Glutamatergic neuron (in vitro differentiated cells): Measurements from ENCODE around the gene GSAP. TPM values are rescaled to one million over a fixed set of nuclear protein-coding genes. Genes with fewer than 3 reads are reported as not detected.
"Not testable (repeated sequence)": the region's sequence is repeated elsewhere in the genome, so short reads cannot be mapped to it uniquely, and the experiment has no call there.

ENCODE experiments used
- DNase-seq: peaks from one replicate; pipeline ENCODE4 v3.0.0; 2022
- H3K27ac Mint-ChIP-seq: one replicate; pipeline ENCODE4 v1.8.0; 2020; ENCODE audit warnings: mild to moderate bottlenecking, mixed read lengths, inconsistent platforms; ENCODE audit not compliant: unreplicated experiment
- H3K27me3 Mint-ChIP-seq: one replicate; pipeline ENCODE4 v1.8.0; 2020; ENCODE audit warnings: mild to moderate bottlenecking, moderate library complexity, mixed read lengths, inconsistent platforms; ENCODE audit not compliant: unreplicated experiment
- H3K36me3 Mint-ChIP-seq: one replicate; pipeline ENCODE4 v1.8.0; 2020; ENCODE audit warnings: mild to moderate bottlenecking, mixed read lengths, inconsistent platforms; ENCODE audit not compliant: unreplicated experiment
- H3K4me1 Mint-ChIP-seq: one replicate; pipeline ENCODE4 v1.8.0; 2020; ENCODE audit warnings: mild to moderate bottlenecking, low read depth, mixed read lengths, inconsistent platforms; ENCODE audit not compliant: unreplicated experiment
- H3K4me3 Mint-ChIP-seq: one replicate; pipeline ENCODE4 v1.8.0; 2020; ENCODE audit warnings: mild to moderate bottlenecking, mixed read lengths, inconsistent platforms; ENCODE audit not compliant: unreplicated experiment
- H3K9me3 Mint-ChIP-seq: one replicate; pipeline ENCODE4 v1.8.0; 2020; ENCODE audit warnings: mild to moderate bottlenecking, moderate library complexity, mixed read lengths, inconsistent platforms; ENCODE audit not compliant: unreplicated experiment
- total RNA-seq: library from RNA; stranded (reverse); fragmentation: NEBNext Ultra II Directional; extraction: Animal tissue kit (Norgen Biotek cat#: 25700); gene quantifications from one replicate; pipeline ENCODE4 v1.2.1, GENCODE V29; 2021; ENCODE audit not compliant: unreplicated experiment
- TF ChIP-seq, protein P1 (sequence below): fragments of 200-600 bp; sonication (generic); IDR thresholded peaks from one replicate; pipeline ENCODE4 v1.5.0; 2021; ENCODE audit not compliant: partially characterized antibody, unreplicated experiment

Gene GSAP
- total RNA-seq, 1 donor from 2014 or later = 0.76 TPM

DNA sequence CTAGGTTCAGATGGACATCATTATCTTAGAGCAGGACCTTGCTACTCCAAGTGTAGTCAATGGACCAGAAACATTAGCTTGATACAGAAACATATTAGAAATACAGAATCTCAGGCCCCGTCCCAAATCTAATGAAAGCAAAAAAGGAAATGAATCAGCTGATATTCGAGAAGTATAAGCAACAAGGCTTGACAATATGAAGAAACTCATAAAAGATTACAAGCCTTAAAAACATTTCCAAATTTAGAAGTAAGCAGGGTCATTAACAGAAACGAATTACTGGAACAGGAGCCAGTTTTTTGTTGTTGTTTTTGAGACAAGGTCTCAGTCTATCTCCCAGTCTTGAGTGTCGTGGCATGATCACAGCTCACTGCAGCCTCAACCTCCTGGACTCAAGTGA is 40.5 kb upstream of the GSAP start:
- Mint-ChIP-seq H3K36me3 (no peaks in the 10 kb centered on the region), H3K9me3 (no peaks in the 10 kb centered on the region), H3K27me3 (no peaks in the 10 kb centered on the region), H3K27ac (no peak overlapping the region), H3K4me1 (peaks cover 2% of the 10 kb centered on the region), H3K4me3 (no peak overlapping the region)
- no peak for DNase-seq
- TF ChIP-seq, protein P1, sequence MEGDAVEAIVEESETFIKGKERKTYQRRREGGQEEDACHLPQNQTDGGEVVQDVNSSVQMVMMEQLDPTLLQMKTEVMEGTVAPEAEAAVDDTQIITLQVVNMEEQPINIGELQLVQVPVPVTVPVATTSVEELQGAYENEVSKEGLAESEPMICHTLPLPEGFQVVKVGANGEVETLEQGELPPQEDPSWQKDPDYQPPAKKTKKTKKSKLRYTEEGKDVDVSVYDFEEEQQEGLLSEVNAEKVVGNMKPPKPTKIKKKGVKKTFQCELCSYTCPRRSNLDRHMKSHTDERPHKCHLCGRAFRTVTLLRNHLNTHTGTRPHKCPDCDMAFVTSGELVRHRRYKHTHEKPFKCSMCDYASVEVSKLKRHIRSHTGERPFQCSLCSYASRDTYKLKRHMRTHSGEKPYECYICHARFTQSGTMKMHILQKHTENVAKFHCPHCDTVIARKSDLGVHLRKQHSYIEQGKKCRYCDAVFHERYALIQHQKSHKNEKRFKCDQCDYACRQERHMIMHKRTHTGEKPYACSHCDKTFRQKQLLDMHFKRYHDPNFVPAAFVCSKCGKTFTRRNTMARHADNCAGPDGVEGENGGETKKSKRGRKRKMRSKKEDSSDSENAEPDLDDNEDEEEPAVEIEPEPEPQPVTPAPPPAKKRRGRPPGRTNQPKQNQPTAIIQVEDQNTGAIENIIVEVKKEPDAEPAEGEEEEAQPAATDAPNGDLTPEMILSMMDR = no peak

DNA sequence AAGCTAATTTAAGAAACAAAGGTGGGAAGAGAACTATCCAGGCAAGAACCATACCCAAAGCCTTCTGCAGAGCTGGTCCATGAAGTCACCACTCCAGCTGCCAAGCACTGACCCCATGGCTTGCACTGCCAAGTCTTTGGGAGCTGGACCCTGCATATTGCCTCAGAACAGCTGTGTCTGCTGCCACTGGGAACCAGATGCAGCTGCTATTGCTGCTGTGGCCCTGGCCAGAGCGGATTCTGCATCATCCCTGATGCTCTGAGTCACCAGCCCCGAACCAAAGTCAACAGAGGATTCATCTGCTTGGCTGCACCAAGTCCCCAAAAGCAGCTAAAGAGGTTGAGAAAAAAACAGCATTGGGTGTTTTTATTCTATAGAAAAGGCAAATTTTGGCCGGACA is 39.2 kb upstream of the GSAP start:
- TF ChIP-seq, protein P1 = no peak
- no peaks in the 10 kb centered on the region for H3K9me3 Mint-ChIP-seq
- H3K4me3 Mint-ChIP-seq = no peak overlapping the region
- peaks cover 2% of the 10 kb centered on the region for H3K4me1 Mint-ChIP-seq
- no peak for DNase-seq
- H3K27ac Mint-ChIP-seq = no peak overlapping the region
- no peaks in the 10 kb centered on the region for H3K27me3 Mint-ChIP-seq
- no peaks in the 10 kb centered on the region for H3K36me3 Mint-ChIP-seq

DNA sequence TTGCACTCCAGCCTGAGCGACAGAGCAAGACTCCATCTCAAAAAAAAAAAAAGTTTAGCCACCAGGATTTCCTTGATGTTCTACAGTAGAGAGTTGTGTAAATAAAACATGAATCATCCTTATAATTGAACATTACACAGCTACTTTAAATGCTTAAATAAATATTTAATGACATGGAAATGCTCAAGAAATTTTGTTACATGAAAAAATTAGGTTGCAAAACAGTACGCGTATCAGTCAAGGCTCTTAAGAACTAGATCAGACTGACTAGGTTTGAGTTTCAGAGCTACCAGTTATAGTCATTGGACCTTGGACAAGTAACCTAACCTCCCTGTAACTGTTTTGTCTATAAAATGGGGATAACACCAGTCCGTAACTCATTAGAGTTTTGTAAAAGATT is 38.7 kb upstream of the GSAP start:
- Mint-ChIP-seq H3K27ac (no peak overlapping the region), H3K4me1 (peaks cover 2% of the 10 kb centered on the region), H3K4me3 (no peak overlapping the region), H3K27me3 (no peaks in the 10 kb centered on the region), H3K36me3 (no peaks in the 10 kb centered on the region), H3K9me3 (no peaks in the 10 kb centered on the region)
- no peak for DNase-seq
- TF ChIP-seq, protein P1 = no peak

DNA sequence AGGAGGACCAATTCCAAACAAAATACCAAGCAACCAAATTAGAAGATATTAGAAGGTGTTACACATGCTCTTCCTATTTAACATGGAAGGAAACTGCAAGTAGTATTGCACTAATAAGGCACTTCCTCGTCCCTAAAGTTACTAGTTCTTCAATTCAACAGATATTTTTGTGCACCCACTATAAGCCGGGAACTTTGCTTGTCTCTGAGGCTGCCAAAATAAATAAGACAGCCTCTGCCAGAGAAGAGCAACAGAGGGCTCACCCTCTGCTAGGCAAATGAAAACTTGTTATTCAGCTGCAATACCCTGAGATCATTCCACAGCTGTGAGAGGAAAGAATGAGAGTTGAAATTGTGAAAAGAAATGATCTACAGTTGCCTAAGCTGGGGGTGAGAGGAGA is 37.4 kb upstream of the GSAP start:
- H3K4me3 Mint-ChIP-seq = no peak overlapping the region
- no peaks in the 10 kb centered on the region for H3K9me3 Mint-ChIP-seq
- H3K4me1 Mint-ChIP-seq = peaks cover 2% of the 10 kb centered on the region
- TF ChIP-seq, protein P1 = no peak
- H3K36me3 Mint-ChIP-seq = no peaks in the 10 kb centered on the region
- H3K27me3 Mint-ChIP-seq = no peaks in the 10 kb centered on the region
- H3K27ac Mint-ChIP-seq = no peak overlapping the region
- DNase-seq = no peak

DNA sequence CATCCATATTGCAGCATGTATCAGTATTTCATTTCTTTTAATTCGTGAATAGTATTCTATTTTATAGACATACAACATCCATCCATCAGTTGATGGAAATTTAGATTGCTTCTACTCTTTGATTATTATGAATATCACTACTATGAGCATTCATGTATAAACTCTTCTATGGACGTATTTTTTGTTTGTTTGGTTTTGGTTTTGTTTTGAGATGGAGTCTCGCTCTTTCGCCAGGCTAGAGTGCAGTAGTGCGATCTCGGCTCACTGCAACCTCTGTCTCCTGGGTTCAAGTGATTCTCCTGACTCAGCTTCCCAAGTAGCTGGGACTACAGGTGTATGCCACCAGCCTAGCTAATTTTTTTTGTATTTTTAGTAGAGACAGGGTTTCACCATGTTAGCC is 35.8 kb upstream of the GSAP start:
- H3K9me3 Mint-ChIP-seq, DNase-seq, H3K27me3 Mint-ChIP-seq, H3K4me1 Mint-ChIP-seq, H3K36me3 Mint-ChIP-seq, H3K4me3 Mint-ChIP-seq, H3K27ac Mint-ChIP-seq: not testable (repeated sequence)

DNA sequence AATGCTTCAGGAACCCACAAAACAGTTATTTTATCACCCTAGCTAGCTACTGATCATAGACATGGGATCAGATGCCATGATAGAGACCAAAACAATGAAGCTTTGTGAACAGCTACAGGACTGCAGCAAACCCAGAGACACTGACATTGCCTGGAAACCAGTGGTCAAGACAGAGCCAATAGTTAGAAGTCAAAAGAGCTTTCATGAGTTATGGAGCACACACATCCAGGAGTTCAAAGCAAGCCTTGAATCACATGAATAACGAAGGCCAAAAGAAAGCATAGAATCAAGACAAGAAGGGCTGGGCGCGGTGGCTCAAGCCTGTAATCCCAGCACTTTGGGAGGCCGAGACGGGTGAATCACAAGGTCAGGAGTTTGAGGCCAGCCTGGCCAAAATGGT is 34.5 kb upstream of the GSAP start:
- Mint-ChIP-seq H3K9me3 (no peaks in the 10 kb centered on the region), H3K27me3 (no peaks in the 10 kb centered on the region), H3K36me3 (no peaks in the 10 kb centered on the region), H3K27ac (no peak overlapping the region), H3K4me1 (no peaks in the 10 kb centered on the region), H3K4me3 (no peak overlapping the region)
- DNase-seq = no peak
- TF ChIP-seq, protein P1 = no peak
